Esophagus muscularis mucosa (tissue), 4 donors: ENCODE data around the gene DRD1.

Source experiments
- CTCF ChIP-seq, 3 experiments: fragments of 200-600 bp in 2 of 3; fragments of 450-650 bp in 1 of 3; sonication (generic) in 2 of 3; IDR thresholded peaks; one replicate each; pipeline ENCODE4 v1.5.1; 2017 to 2019; ENCODE audit warnings: antibody characterized with exemption in 3 of 3, mild to moderate bottlenecking in 2 of 3, moderate library complexity in 1 of 3
- EP300 ChIP-seq: sonication (generic); formaldehyde crosslinking; IDR thresholded peaks from one replicate; pipeline ENCODE4 v1.6.1; 2017; ENCODE audit warnings: antibody characterized with exemption
- POLR2A ChIP-seq: fragments of 450-650 bp; IDR thresholded peaks from one replicate; pipeline ENCODE4 v1.6.1; 2017; ENCODE audit warnings: antibody characterized with exemption, moderate library complexity, mild to moderate bottlenecking, low read depth
- POLR2AphosphoS5 ChIP-seq, 2 donors: sonication (generic); formaldehyde crosslinking; IDR thresholded peaks; one replicate each; pipeline ENCODE4 v1.6.1; 2017; ENCODE audit warnings: antibody characterized with exemption in 2 of 2

- TF ChIP-seq CTCF (IDR thresholded peaks at IDR 0.05) (no peak), EP300 (no peak), POLR2A (no peak), POLR2AphosphoS5 (IDR thresholded peaks at IDR 0.05) (no peak)
Measured at GRCh38 chr5:175479125-175479881, 35.3 kb upstream of the DRD1 start.
